Measurements from ENCODE around the gene GM2A.
"Not testable (repeated sequence)": the region's sequence is repeated elsewhere in the genome, so short reads cannot be mapped to it uniquely, and the experiment has no call there.

GM2A gene

GRCh38 chr5:151228986-151229385 lies 24.0 kb upstream of the GM2A start:
- Histone ChIP-seq H3K27me3 (ENCODE audit: insufficient read depth, low read depth, severe bottlenecking) (no peaks in the 10 kb centered on the region), H3K27ac (no peak overlapping the region)
- DNase-seq, result no peak

GRCh38 chr5:151230048-151230680 lies 22.8 kb upstream of the GM2A start:
- no peaks in the 10 kb centered on the region for H3K27me3 ChIP-seq (ENCODE audit: insufficient read depth, low read depth, severe bottlenecking)
- H3K9me3 ChIP-seq (ENCODE audit: severe bottlenecking), result no peaks in the 10 kb centered on the region
- no peak for TF ChIP-seq CTCF (IDR thresholded peaks at IDR 0.05; ENCODE audit: low read depth, low read length)
- H3K27ac ChIP-seq, result no peak overlapping the region
- H3K4me3 ChIP-seq (ENCODE audit: low read depth, low read length), result no peak overlapping the region
- DNase-seq, result no peak
- H3K36me3 ChIP-seq, result no peaks in the 10 kb centered on the region

More at GRCh38 chr5:151228986-151229385, 24.0 kb upstream of the GM2A start:
- Histone ChIP-seq H3K4me3 (ENCODE audit: low read depth, low read length) (no peak overlapping the region), H3K36me3 (no peaks in the 10 kb centered on the region), H3K9me3 (ENCODE audit: severe bottlenecking) (no peaks in the 10 kb centered on the region)
- no peak for TF ChIP-seq CTCF (IDR thresholded peaks at IDR 0.05; ENCODE audit: low read depth, low read length)

GRCh38 chr5:151231359-151231758 lies 21.6 kb upstream of the GM2A start:
- no peak for TF ChIP-seq CTCF (IDR thresholded peaks at IDR 0.05; ENCODE audit: low read depth, low read length)
- DNase-seq, result no peak
- Histone ChIP-seq H3K36me3 (no peaks in the 10 kb centered on the region), H3K27me3 (ENCODE audit: insufficient read depth, low read depth, severe bottlenecking) (no peaks in the 10 kb centered on the region), H3K4me3 (ENCODE audit: low read depth, low read length) (no peak overlapping the region), H3K9me3 (ENCODE audit: severe bottlenecking) (no peaks in the 10 kb centered on the region), H3K27ac (no peak overlapping the region)

GRCh38 chr5:151233616-151234085 lies 19.3 kb upstream of the GM2A start:
- DNase-seq, result no peak
- no peak overlapping the region for H3K27ac ChIP-seq
- no peak for TF ChIP-seq CTCF (IDR thresholded peaks at IDR 0.05; ENCODE audit: low read depth, low read length)
- H3K4me3 ChIP-seq (ENCODE audit: low read depth, low read length), result no peak overlapping the region
- H3K27me3 ChIP-seq (ENCODE audit: insufficient read depth, low read depth, severe bottlenecking), result no peaks in the 10 kb centered on the region
- no peaks in the 10 kb centered on the region for H3K9me3 ChIP-seq (ENCODE audit: severe bottlenecking)
- H3K36me3 ChIP-seq, result no peaks in the 10 kb centered on the region

GRCh38 chr5:151234476-151235238 lies 18.3 kb upstream of the GM2A start:
- no peak for TF ChIP-seq CTCF (IDR thresholded peaks at IDR 0.05; ENCODE audit: low read depth, low read length)
- no peak for DNase-seq
- Histone ChIP-seq H3K36me3 (no peaks in the 10 kb centered on the region), H3K27ac (no peak overlapping the region), H3K9me3 (ENCODE audit: severe bottlenecking) (no peaks in the 10 kb centered on the region), H3K4me3 (ENCODE audit: low read depth, low read length) (no peak overlapping the region), H3K27me3 (ENCODE audit: insufficient read depth, low read depth, severe bottlenecking) (no peaks in the 10 kb centered on the region)

- H3K27me3 ChIP-seq (ENCODE audit: insufficient read depth, low read depth, severe bottlenecking); H3K36me3 ChIP-seq; H3K27ac ChIP-seq; H3K4me3 ChIP-seq (ENCODE audit: low read depth, low read length); DNase-seq; H3K9me3 ChIP-seq (ENCODE audit: severe bottlenecking): not testable (repeated sequence)
Measured at GRCh38 chr5:151235239-151235571, 17.8 kb upstream of the GM2A start.
